H9 (cell line): ENCODE measurements around the gene ZNF485. TPM values are rescaled to one million over a fixed set of nuclear protein-coding genes. Genes with fewer than 3 reads are reported as not detected.
"Not testable (repeated sequence)": the region's sequence is repeated elsewhere in the genome, so short reads cannot be mapped to it uniquely, and the experiment has no call there.

ENCODE experiments used
- DNase-seq: peaks from one replicate; pipeline ENCODE4 v3.0.0-alpha.2; 2017
- H2AFZ ChIP-seq: one replicate; pipeline ENCODE4 v1.6.1; 2013; ENCODE audit warnings: mild to moderate bottlenecking, low read length, control low read depth, moderate library complexity
- H2AK5ac ChIP-seq: 2 replicates; pipeline ENCODE4 v1.6.1; 2013; ENCODE audit warnings: low read length, control low read depth, mixed read lengths; ENCODE audit not compliant: insufficient read length
- H2BK120ac ChIP-seq: one replicate; pipeline ENCODE4 v1.6.1; 2013; ENCODE audit warnings: low read depth, mild to moderate bottlenecking, low read length, control low read depth, inconsistent platforms; ENCODE audit not compliant: poor library complexity, severe bottlenecking
- H2BK12ac ChIP-seq: 2 replicates; pipeline ENCODE4 v1.6.1; 2013; ENCODE audit warnings: low read length, control low read depth, mixed read lengths, low read depth; ENCODE audit not compliant: insufficient read length
- H2BK15ac ChIP-seq: 2 replicates; pipeline ENCODE4 v1.6.1; 2013; ENCODE audit warnings: low read depth, low read length, control low read depth
- H2BK20ac ChIP-seq: one replicate; pipeline ENCODE4 v1.6.1; 2013; ENCODE audit warnings: low read depth, mild to moderate bottlenecking, low read length, control low read depth, inconsistent platforms; ENCODE audit not compliant: poor library complexity, severe bottlenecking
- H2BK5ac ChIP-seq: 2 replicates; pipeline ENCODE4 v1.6.1; 2013; ENCODE audit warnings: low read length, control low read depth, mixed read lengths; ENCODE audit not compliant: insufficient read length
- H3K14ac ChIP-seq: 2 replicates; pipeline ENCODE4 v1.6.1; 2013; ENCODE audit warnings: low read length, control low read depth; ENCODE audit not compliant: insufficient read depth
- H3K18ac ChIP-seq: 2 replicates; pipeline ENCODE4 v1.6.1; 2013; ENCODE audit warnings: low read depth, mild to moderate bottlenecking, mixed read lengths, low read length, control low read depth; ENCODE audit not compliant: insufficient read length
- H3K23ac ChIP-seq: 2 replicates; pipeline ENCODE4 v1.6.1; 2013; ENCODE audit warnings: low read length, control low read depth, mixed read lengths, low read depth; ENCODE audit not compliant: insufficient read length
- H3K23me2 ChIP-seq: 2 replicates; pipeline ENCODE4 v1.6.1; 2013; ENCODE audit warnings: low read depth, mild to moderate bottlenecking, mixed read lengths, low read length, control low read depth; ENCODE audit not compliant: insufficient read length, poor library complexity, severe bottlenecking
- H3K27ac ChIP-seq: 2 replicates; pipeline ENCODE4 v1.5.1; 2013; ENCODE audit warnings: low read length, control low read depth, mixed read lengths, low read depth; ENCODE audit not compliant: insufficient read length
- H3K27me3 ChIP-seq: 2 replicates; pipeline ENCODE4 v1.6.1; 2013; ENCODE audit warnings: low read length, control low read depth, inconsistent platforms; ENCODE audit not compliant: insufficient read depth
- H3K4ac ChIP-seq: 2 replicates; pipeline ENCODE4 v1.6.1; 2013; ENCODE audit warnings: low read depth, mild to moderate bottlenecking, control low read depth, inconsistent platforms, low read length, moderate library complexity
- H3K4me1 ChIP-seq: 2 replicates; pipeline ENCODE4 v1.6.1; 2013; ENCODE audit warnings: low read length, control low read depth, inconsistent platforms; ENCODE audit not compliant: insufficient read depth
- H3K4me2 ChIP-seq: 2 replicates; pipeline ENCODE4 v1.6.1; 2013; ENCODE audit warnings: low read length, control low read depth, mixed read lengths; ENCODE audit not compliant: insufficient read length, insufficient read depth
- H3K56ac ChIP-seq: 2 replicates; pipeline ENCODE4 v1.6.1; 2013; ENCODE audit warnings: low read depth, mild to moderate bottlenecking, mixed read lengths, low read length, control low read depth; ENCODE audit not compliant: insufficient read length
- H3K79me1 ChIP-seq: 2 replicates; pipeline ENCODE4 v1.6.1; 2013; ENCODE audit warnings: low read depth, mild to moderate bottlenecking, moderate library complexity, low read length, control low read depth, inconsistent platforms; ENCODE audit not compliant: insufficient read depth, poor library complexity, severe bottlenecking
- H3K79me2 ChIP-seq: 2 replicates; pipeline ENCODE4 v1.6.1; 2013; ENCODE audit warnings: low read length, control low read depth, inconsistent platforms; ENCODE audit not compliant: insufficient read depth
- H3K9ac ChIP-seq: 2 replicates; pipeline ENCODE4 v1.6.1; 2013; ENCODE audit warnings: low read length, control low read depth, mixed read lengths; ENCODE audit not compliant: insufficient read length; ENCODE audit errors: extremely low read depth
- H3K9me3 ChIP-seq: one replicate; pipeline ENCODE4 v1.6.1; 2013; ENCODE audit warnings: low read depth, low read length, inconsistent platforms; ENCODE audit not compliant: control insufficient read depth
- H3T11ph ChIP-seq: one replicate; pipeline ENCODE4 v1.6.1; 2013; ENCODE audit warnings: mild to moderate bottlenecking, low read length, control low read depth, inconsistent platforms
- H4K20me1 ChIP-seq: one replicate; pipeline ENCODE4 v1.6.1; 2013; ENCODE audit not compliant: control insufficient read depth, insufficient read length, insufficient read depth
- H4K5ac ChIP-seq: 2 replicates; pipeline ENCODE4 v1.6.1; 2013; ENCODE audit warnings: low read depth, mild to moderate bottlenecking, mixed read lengths, low read length, control low read depth; ENCODE audit not compliant: insufficient read length
- H4K8ac ChIP-seq: replicated peaks from 2 replicates; pipeline ENCODE4 v1.6.1; 2013; ENCODE audit warnings: low read length, control low read depth, mixed read lengths, low read depth; ENCODE audit not compliant: insufficient read length
- H4K91ac ChIP-seq: 2 replicates; pipeline ENCODE4 v1.6.1; 2013; ENCODE audit warnings: low read depth, mild to moderate bottlenecking, moderate library complexity, mixed read lengths, low read length, control low read depth; ENCODE audit not compliant: insufficient read length
- H3K27ac Mint-ChIP-seq, 3 experiments: 2 replicates in 2 of 3; 3 replicates in 1 of 3; pipeline ENCODE4 v1.8.0; 2020 to 2021; ENCODE audit warnings: mixed read lengths in 3 of 3, mild to moderate bottlenecking in 1 of 3, moderate library complexity in 1 of 3
- H3K27me3 Mint-ChIP-seq: 2 replicates; pipeline ENCODE4 v1.8.0; 2021; ENCODE audit warnings: low read depth, mild to moderate bottlenecking, moderate library complexity, mixed read lengths
- H3K36me3 Mint-ChIP-seq, 3 experiments: 2 replicates in 2 of 3; 3 replicates in 1 of 3; pipeline ENCODE4 v1.8.0; 2020 to 2021; ENCODE audit warnings: low read depth in 3 of 3, mixed read lengths in 3 of 3; ENCODE audit not compliant: insufficient read depth in 1 of 3
- H3K4me1 Mint-ChIP-seq, 2 experiments: 2 replicates each; pipeline ENCODE4 v1.8.0; 2020; ENCODE audit warnings: mixed read lengths in 2 of 2
- H3K4me3 Mint-ChIP-seq, 2 experiments: 2 replicates in 1 of 2; 3 replicates in 1 of 2; pipeline ENCODE4 v1.8.0; 2020 to 2021; ENCODE audit warnings: mild to moderate bottlenecking in 2 of 2, mixed read lengths in 2 of 2, moderate library complexity in 1 of 2
- H3K9me3 Mint-ChIP-seq, 2 experiments: 2 replicates in 1 of 2; 3 replicates in 1 of 2; pipeline ENCODE4 v1.8.0; 2020; ENCODE audit warnings: mild to moderate bottlenecking in 2 of 2, mixed read lengths in 2 of 2, moderate library complexity in 1 of 2
- CTCF ChIP-seq: fragments of 200-600 bp; sonication (generic); conservative IDR thresholded peaks from 3 replicates; pipeline ENCODE4 v1.8.0; 2021; ENCODE audit warnings: antibody characterized with exemption, mild to moderate bottlenecking
- WGBS: extraction: QIAGEN DNeasy Blood & Tissue Kit; methylation state at CpG from one replicate; pipeline ENCODE4 v1.1.7; 2013; ENCODE audit warnings: missing lambda C conversion rate, low lambda C conversion rate, mixed read lengths; ENCODE audit not compliant: insufficient read length; ENCODE audit errors: extremely low coverage; 5-methylcytosine and 5-hydroxymethylcytosine counted together
- total RNA-seq: library from RNA; stranded (reverse); gene quantifications from 2 replicates; pipeline ENCODE4 v1.2.1, GENCODE V29; 2021

Gene ZNF485
- total RNA-seq, 1 experiment from 2014 or later: 8.9 TPM

- no peak overlapping the region for H2BK20ac ChIP-seq
- H3K18ac ChIP-seq: no peak overlapping the region
- no peak overlapping the region for H4K8ac ChIP-seq
- no peaks in the 10 kb centered on the region for H3K23me2 ChIP-seq
- no peak overlapping the region for H2BK12ac ChIP-seq
- no peak overlapping the region for H3K14ac ChIP-seq
- peaks cover 0 to 1% (median 0%) of the 10 kb centered on the region in 3 experiments; a peak in 1 of 7 replicates for H3K36me3 Mint-ChIP-seq
- H3K9me3 Mint-ChIP-seq: peaks cover 15 to 32% of the 10 kb centered on the region in 2 experiments
- H3K23ac ChIP-seq: no peak overlapping the region
- no peak overlapping the region for H4K5ac ChIP-seq
- no peaks in the 10 kb centered on the region for H3K4me1 ChIP-seq
- H2BK5ac ChIP-seq: no peak overlapping the region
- no peaks in the 10 kb centered on the region for H3K4me1 Mint-ChIP-seq
- H3K4me2 ChIP-seq: no peak overlapping the region
- peaks cover 1% of the 10 kb centered on the region for H3K9me3 ChIP-seq
- H3K4me3 Mint-ChIP-seq: no peak overlapping the region
- H3K27ac ChIP-seq: no peak overlapping the region
- no peak overlapping the region for H2BK120ac ChIP-seq
- WGBS: no CpG with 5 or more reads among the region's 9 CpGs
- H3K4ac ChIP-seq: no peak overlapping the region
- no peak for TF ChIP-seq CTCF
- no peak overlapping the region for H3K27ac Mint-ChIP-seq
- H4K91ac ChIP-seq: no peak overlapping the region
- H3K9ac ChIP-seq: no peak overlapping the region
- no peak for DNase-seq
- no peak overlapping the region for H3T11ph ChIP-seq
- H3K56ac ChIP-seq: no peak overlapping the region
- H2BK15ac ChIP-seq: no peak overlapping the region
- no peaks in the 10 kb centered on the region for H3K79me2 ChIP-seq
- H3K27me3 Mint-ChIP-seq: peaks cover 21% of the 10 kb centered on the region
- no peak overlapping the region for H2AFZ ChIP-seq
- no peaks in the 10 kb centered on the region for H3K79me1 ChIP-seq
- no peak overlapping the region for H2AK5ac ChIP-seq
- H4K20me1 ChIP-seq: no peaks in the 10 kb centered on the region
- H3K27me3 ChIP-seq: no peaks in the 10 kb centered on the region
These were observed 20.1 kb upstream of the ZNF485 start for GRCh38 chr10:43585981-43586729.

GRCh38 chr10:43586730-43587115 lies 19.5 kb upstream of the ZNF485 start:
- not testable (repeated sequence) for H3K18ac ChIP-seq, H2BK5ac ChIP-seq, H3K4me1 Mint-ChIP-seq, H2BK120ac ChIP-seq, H2BK15ac ChIP-seq, H3K9me3 ChIP-seq, H3K56ac ChIP-seq, H3K4me3 Mint-ChIP-seq, H2BK20ac ChIP-seq, H4K91ac ChIP-seq, H2AK5ac ChIP-seq, DNase-seq, H4K8ac ChIP-seq, H3K36me3 Mint-ChIP-seq, H3K27me3 ChIP-seq, H3K4me1 ChIP-seq, H2AFZ ChIP-seq, H3K23me2 ChIP-seq, H3K79me1 ChIP-seq, H3K4ac ChIP-seq, H3K4me2 ChIP-seq, H3K23ac ChIP-seq, H4K5ac ChIP-seq, H2BK12ac ChIP-seq, H3K14ac ChIP-seq, H4K20me1 ChIP-seq, H3T11ph ChIP-seq, H3K9ac ChIP-seq, H3K27ac ChIP-seq, H3K79me2 ChIP-seq, H3K27ac Mint-ChIP-seq
- H3K9me3 Mint-ChIP-seq: peaks cover 18 to 33% of the 10 kb centered on the region in 2 experiments
- no CpG with 5 or more reads among the region's 3 CpGs for WGBS
- H3K27me3 Mint-ChIP-seq: peaks cover 17% of the 10 kb centered on the region
